Activated naive CD8-positive, alpha-beta T cell treated with anti-CD3 and anti-CD28 coated beads, Interleukin-2, amount 50 U/mL, for 24 hours (primary cell): ENCODE measurements around the gene CELA2B.
"Not testable (repeated sequence)": the region's sequence is repeated elsewhere in the genome, so short reads cannot be mapped to it uniquely, and the experiment has no call there.

Experiments
- ATAC-seq: fragments of 150-1000 bp; cut with Tn5 transposase; one replicate; pipeline ENCODE4 v1.10.0; 2021
- DNase-seq: peaks from one replicate; pipeline ENCODE4 v3.0.0; 2021
- H3K27ac Mint-ChIP-seq: one replicate; pipeline ENCODE4 v1.8.0; 2021; ENCODE audit warnings: mild to moderate bottlenecking, mixed read lengths
- H3K27me3 Mint-ChIP-seq: one replicate; pipeline ENCODE4 v1.8.0; 2021; ENCODE audit warnings: mixed read lengths
- H3K36me3 Mint-ChIP-seq: one replicate; pipeline ENCODE4 v1.8.0; 2021; ENCODE audit warnings: low read depth, mixed read lengths
- H3K4me1 Mint-ChIP-seq: one replicate; pipeline ENCODE4 v1.8.0; 2021; ENCODE audit warnings: mixed read lengths
- H3K4me3 Mint-ChIP-seq: one replicate; pipeline ENCODE4 v1.8.0; 2021; ENCODE audit warnings: mild to moderate bottlenecking, moderate library complexity, mixed read lengths
- H3K9me3 Mint-ChIP-seq: one replicate; pipeline ENCODE4 v1.8.0; 2021; ENCODE audit warnings: mixed read lengths

The CELA2B gene

DNA sequence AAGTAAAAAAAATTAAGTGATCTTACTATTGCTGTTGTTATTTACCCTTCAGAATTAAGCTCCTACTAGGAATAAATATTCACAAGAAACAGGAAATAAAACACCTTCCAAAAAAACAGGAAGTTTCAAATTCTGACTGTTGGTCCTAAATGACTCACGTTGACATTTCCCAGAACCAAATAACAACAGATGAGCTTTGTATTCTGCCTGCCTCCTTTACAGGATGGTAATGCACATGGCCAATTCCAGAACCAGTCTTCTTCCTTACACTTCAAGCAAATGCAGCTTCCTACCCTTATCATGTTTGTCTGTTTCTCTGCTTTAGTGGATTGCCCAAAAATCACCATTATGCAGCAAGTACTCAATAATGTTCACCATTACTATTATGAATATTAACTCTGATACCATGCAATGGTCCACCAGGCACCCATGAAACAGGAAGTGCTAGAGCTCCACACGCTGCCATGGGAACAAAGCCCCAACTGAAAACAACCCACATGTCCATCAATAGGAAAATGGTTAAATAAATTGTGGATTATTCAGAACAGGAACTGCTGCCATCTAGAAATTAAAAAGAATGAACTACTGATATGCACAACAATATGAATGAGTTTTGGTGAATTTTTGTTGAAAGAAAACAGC lies 39.2 kb downstream of the CELA2B start:
- Mint-ChIP-seq H3K4me3 (peak overlapping the region; percentile 12), H3K27me3 (no peaks in the 10 kb centered on the region), H3K27ac (peak overlapping the region; percentile 33), H3K9me3 (no peaks in the 10 kb centered on the region), H3K36me3 (peaks cover 12% of the 10 kb centered on the region), H3K4me1 (peaks cover 14% of the 10 kb centered on the region)
- DNase-seq (no peak), ATAC-seq (no peak)

- Mint-ChIP-seq H3K27me3 (no peaks in the 10 kb centered on the region), H3K4me1 (peaks cover 27% of the 10 kb centered on the region), H3K9me3 (no peaks in the 10 kb centered on the region), H3K4me3 (no peak overlapping the region), H3K27ac (no peak overlapping the region), H3K36me3 (peaks cover 5% of the 10 kb centered on the region)
- no peak for DNase-seq
- no peak for ATAC-seq
These were observed 43.7 kb downstream of the CELA2B start for GRCh38 chr1:15519625-15520024.

DNA sequence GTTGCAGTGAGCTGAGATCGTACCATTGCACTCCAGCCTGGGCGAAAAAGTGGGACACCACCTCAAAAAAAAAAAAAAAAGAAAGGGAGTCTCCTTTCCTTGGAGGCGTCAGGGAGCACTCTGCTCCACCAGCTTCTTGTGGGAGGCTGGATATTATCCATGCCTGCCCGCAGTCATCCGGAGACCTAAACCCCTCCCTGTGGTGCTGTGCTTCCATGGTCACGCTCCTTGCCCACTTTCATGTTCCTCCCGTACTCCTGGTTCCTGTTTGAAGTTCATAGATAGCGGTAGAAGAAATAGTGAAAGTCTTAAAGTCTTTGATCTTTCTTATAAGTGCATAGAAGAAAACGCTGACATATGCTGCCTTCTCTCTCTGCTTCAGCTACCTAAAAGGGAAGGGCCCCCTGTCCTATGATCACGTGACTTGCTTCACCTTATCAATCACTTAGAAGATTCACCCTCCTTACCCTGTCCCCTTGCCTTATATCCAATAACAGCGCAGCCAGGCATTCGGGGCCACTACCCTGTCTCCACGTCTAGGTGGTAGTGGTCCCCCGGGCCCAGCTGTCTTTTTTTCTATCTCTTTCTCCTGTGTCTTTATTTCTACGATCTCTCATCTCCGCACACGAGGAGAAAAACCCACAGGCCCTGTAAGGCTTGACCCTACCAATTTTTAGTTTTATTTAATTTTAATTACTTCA lies 45.5 kb downstream of the CELA2B start:
- H3K9me3 Mint-ChIP-seq, H3K27ac Mint-ChIP-seq, H3K36me3 Mint-ChIP-seq, DNase-seq, ATAC-seq, H3K27me3 Mint-ChIP-seq, H3K4me3 Mint-ChIP-seq: not testable (repeated sequence)
- peaks cover 29% of the 10 kb centered on the region for H3K4me1 Mint-ChIP-seq

DNA sequence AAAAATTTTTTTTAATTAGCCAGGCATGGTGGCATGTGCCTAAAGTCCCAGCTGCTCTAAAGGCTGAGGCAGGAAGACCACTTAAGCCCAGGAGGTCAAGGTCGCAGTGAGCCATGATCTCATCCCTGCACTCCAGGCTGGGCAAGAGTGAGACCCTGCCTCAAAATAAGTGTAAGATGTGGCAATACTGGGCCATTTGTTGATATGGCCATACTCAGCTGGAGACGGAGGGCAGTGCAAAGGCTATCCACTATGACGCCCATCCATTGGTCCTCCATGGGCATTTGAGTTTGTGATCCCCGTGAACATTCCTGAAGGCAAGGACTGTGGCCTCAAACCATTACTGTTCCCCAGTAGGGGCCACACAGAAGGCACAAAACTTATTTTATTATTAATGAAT lies 46.6 kb downstream of the CELA2B start:
- H3K9me3 Mint-ChIP-seq, result no peaks in the 10 kb centered on the region
- peaks cover 4% of the 10 kb centered on the region for H3K36me3 Mint-ChIP-seq
- DNase-seq (no peak), ATAC-seq (no peak)
- peak overlapping the region; percentile 85 for H3K4me3 Mint-ChIP-seq
- H3K27ac Mint-ChIP-seq, result no peak overlapping the region
- peaks cover 4% of the 10 kb centered on the region for H3K27me3 Mint-ChIP-seq
- H3K4me1 Mint-ChIP-seq, result peaks cover 35% of the 10 kb centered on the region

- no peak for ATAC-seq
- peaks cover 42% of the 10 kb centered on the region for H3K4me1 Mint-ChIP-seq
These were observed 47.5 kb downstream of the CELA2B start for GRCh38 chr1:15523104-15524020.

DNA sequence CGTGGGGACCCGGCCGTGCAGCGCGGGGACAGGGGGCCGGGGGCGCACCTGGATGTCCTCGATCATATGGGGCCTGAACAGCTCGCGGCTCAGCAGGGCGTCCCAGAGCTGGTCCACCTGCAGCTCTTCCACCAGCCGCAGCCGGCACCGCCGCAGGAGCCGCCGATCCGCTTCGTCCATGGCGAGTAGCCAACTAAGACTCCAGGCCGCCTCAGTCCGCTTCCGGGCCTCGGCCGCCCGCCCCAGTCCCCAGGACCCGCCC lies 48.0 kb downstream of the CELA2B start, which contains the start of gene CASP9:
CASP9 (minus strand) TSS at position 195 of the 262 bp plus-strand sequence; CDS start at position 180, 15 bp downstream.
- Mint-ChIP-seq H3K4me3 (peak within 1 kb of the TSS; percentile 85), H3K36me3 (peaks cover 4% of the 10 kb centered on the region), H3K4me1 (peaks cover 46% of the 10 kb centered on the region), H3K27me3 (peaks cover 4% of the 10 kb centered on the region), H3K27ac (peak within 1 kb of the TSS; percentile 98), H3K9me3 (no peaks in the 10 kb centered on the region)
- ATAC-seq (no peak), DNase-seq (no peak)

More at GRCh38 chr1:15523104-15524020, 47.5 kb downstream of the CELA2B start:
- no peaks in the 10 kb centered on the region for H3K9me3 Mint-ChIP-seq
- peaks cover 4% of the 10 kb centered on the region for H3K27me3 Mint-ChIP-seq
- H3K36me3 Mint-ChIP-seq, result peaks cover 4% of the 10 kb centered on the region
- peak overlapping the region; percentile 98 for H3K27ac Mint-ChIP-seq
- no peak for DNase-seq
- peak overlapping the region; percentile 85 for H3K4me3 Mint-ChIP-seq

- peak; percentile 50 for ATAC-seq
- H3K27me3 Mint-ChIP-seq, result peaks cover 4% of the 10 kb centered on the region
- H3K36me3 Mint-ChIP-seq, result peaks cover 4% of the 10 kb centered on the region
- peak; percentile 100 for DNase-seq
- H3K27ac Mint-ChIP-seq, result peak overlapping the region; percentile 98
- H3K9me3 Mint-ChIP-seq, result no peaks in the 10 kb centered on the region
- peaks cover 46% of the 10 kb centered on the region for H3K4me1 Mint-ChIP-seq
- peak overlapping the region; percentile 85 for H3K4me3 Mint-ChIP-seq
These were observed 48.6 kb downstream of the CELA2B start for GRCh38 chr1:15524283-15525049.

DNA sequence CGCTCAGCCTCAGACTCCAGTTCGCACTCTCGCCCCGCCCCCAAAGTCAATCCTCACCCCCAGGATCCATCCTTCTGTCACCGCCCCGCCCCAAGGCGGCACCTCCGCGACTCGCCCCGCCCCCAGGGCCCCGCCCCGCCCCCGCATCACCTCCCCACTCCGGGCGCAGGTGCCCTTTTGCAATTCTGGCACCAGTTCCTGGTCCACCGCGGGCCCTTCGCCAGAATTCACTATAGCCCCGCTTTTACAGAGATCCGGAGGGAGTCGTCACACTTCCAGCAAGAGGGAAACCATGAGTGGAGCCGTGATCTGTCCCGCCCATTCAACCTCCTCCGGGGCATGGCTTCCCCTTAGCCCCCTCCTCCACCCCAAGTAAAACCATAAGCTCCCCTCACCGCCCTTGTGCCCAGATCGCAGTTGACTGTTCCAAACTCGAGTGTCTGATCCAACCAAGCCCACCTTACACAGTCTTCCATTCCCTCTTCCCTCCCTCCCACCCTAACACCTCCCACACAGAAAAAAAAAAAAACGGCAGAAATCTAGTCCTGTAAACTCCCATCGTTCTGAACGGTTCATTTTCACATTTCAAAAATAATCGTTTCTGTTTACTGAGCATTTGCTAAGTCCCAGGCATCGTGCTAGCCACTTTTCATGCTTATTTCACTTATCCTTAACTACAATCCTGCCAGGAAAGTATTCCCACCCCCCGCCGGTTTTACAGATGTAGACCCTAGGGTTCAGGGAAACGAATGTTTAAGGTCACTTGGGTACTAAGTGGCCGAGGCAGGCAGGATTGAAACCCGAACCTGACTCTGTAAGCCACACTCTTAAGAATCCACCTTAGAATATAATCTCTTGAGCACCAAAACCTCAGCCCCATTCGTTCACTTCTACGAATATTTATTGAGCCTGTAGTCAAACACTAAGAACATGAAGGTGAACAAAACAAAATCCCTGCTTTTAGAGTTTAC lies 49.4 kb downstream of the CELA2B start:
- Mint-ChIP-seq H3K9me3 (no peaks in the 10 kb centered on the region), H3K27me3 (peaks cover 4% of the 10 kb centered on the region), H3K4me3 (peak overlapping the region; percentile 85), H3K36me3 (peaks cover 4% of the 10 kb centered on the region), H3K4me1 (peaks cover 46% of the 10 kb centered on the region), H3K27ac (peak overlapping the region; percentile 98)
- DNase-seq (peak; percentile 11), ATAC-seq (peak; percentile 55)

- H3K36me3 Mint-ChIP-seq, result peaks cover 4% of the 10 kb centered on the region
- H3K27me3 Mint-ChIP-seq, result peaks cover 4% of the 10 kb centered on the region
- H3K4me1 Mint-ChIP-seq, result peaks cover 46% of the 10 kb centered on the region
- DNase-seq (peak; percentile 8), ATAC-seq (no peak)
- H3K9me3 Mint-ChIP-seq, result no peaks in the 10 kb centered on the region
- H3K27ac Mint-ChIP-seq, result peak overlapping the region; percentile 98
- peak overlapping the region; percentile 85 for H3K4me3 Mint-ChIP-seq
These were observed 50.2 kb downstream of the CELA2B start for GRCh38 chr1:15526021-15526489.

DNA sequence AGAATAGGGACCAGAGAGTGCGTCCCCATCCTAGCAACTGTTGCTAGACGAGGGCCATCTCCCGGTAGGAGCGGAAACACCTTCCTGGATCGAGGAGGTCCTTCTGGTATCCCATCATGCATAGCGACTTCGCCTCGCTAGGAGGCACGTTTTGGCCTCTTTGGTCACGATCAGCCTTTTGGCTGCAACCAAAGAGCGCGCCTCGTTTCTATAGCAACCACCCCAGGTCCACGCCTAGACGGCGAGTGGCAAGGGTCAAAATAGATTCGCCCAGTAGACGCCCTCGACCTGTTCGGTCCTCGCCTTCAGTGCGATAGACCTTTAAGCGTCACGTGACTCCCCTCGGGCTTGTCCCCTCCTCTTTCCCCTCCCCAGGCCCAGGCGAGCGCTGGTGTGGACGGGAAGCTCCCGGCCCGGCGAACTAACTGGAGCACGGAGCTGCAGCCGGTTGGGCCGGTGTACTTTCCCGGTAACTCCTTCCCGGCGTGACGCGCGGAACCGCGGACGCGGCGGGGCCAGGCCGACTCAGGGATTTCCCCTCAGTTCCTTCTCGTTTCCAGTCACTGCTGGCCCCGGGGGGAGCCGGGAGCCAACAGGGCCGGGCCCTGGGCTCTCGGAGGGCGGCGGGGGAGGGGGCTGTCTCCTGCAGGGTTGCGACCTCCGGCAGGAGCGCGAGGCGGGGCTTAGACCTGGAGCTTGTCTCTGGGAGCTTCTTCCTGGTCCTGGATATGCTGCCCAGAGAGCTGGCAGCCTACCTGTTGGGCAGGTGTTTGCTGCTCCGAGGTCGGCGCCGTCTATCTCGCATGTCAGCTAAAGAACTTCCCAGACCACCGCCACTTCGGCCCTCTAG lies 50.8 kb downstream of the CELA2B start, which contains the start of gene DNAJC16:
DNAJC16 (plus strand) TSS at position 359 of the 850 bp plus-strand sequence. CDS start 2,258 bp downstream, outside the sequence.
- ATAC-seq (peak; percentile 70), DNase-seq (peak; percentile 96)
- no peaks in the 10 kb centered on the region for H3K9me3 Mint-ChIP-seq

GRCh38 chr1:15531003-15531402 lies 55.1 kb downstream of the CELA2B start:
- H3K36me3 Mint-ChIP-seq, result peaks cover 5% of the 10 kb centered on the region
- no peak overlapping the region for H3K27ac Mint-ChIP-seq

More for the DNA sequence above, 50.8 kb downstream of the CELA2B start, which contains the start of gene DNAJC16:
- peak within 1 kb of the TSS; percentile 98 for H3K27ac Mint-ChIP-seq
- H3K36me3 Mint-ChIP-seq, result peaks cover 5% of the 10 kb centered on the region
- peaks cover 44% of the 10 kb centered on the region for H3K4me1 Mint-ChIP-seq
- peaks cover 4% of the 10 kb centered on the region for H3K27me3 Mint-ChIP-seq
- H3K4me3 Mint-ChIP-seq, result peak within 1 kb of the TSS; percentile 85

DNA sequence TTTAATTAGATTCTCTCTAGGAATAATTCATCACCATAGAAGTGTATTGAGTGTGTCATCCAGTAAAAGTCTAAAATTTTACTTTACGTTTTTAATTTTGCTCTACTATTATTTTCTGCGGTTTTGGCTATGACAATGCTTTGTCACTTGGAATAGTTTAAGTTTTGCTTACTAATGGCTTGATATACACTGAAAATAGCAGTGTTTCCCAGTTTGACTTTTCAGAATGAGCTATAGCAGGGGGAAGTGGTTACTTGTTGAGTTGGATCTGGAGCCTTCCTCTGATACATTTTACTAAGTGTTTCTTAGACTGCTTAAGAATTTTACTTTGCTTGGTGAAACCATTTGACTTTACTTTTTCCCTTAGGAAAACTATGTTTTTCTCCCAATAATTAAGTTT lies 55.8 kb downstream of the CELA2B start:
- Mint-ChIP-seq H3K9me3 (no peaks in the 10 kb centered on the region), H3K27me3 (no peaks in the 10 kb centered on the region), H3K36me3 (peaks cover 6% of the 10 kb centered on the region), H3K4me3 (no peak overlapping the region), H3K27ac (no peak overlapping the region), H3K4me1 (peaks cover 22% of the 10 kb centered on the region)
- no peak for DNase-seq
- ATAC-seq, result no peak

More at GRCh38 chr1:15531003-15531402, 55.1 kb downstream of the CELA2B start:
- DNase-seq (no peak), ATAC-seq (no peak)
- peaks cover 28% of the 10 kb centered on the region for H3K4me1 Mint-ChIP-seq
- peaks cover 4% of the 10 kb centered on the region for H3K27me3 Mint-ChIP-seq
- H3K9me3 Mint-ChIP-seq, result no peaks in the 10 kb centered on the region
- no peak overlapping the region for H3K4me3 Mint-ChIP-seq
